AG08395 (cell line): ENCODE data around the gene USP6.
A peak's percentile ranks its signal among the peaks of the same experiment; 100 is the strongest.
"Not testable (repeated sequence)": the region's sequence is repeated elsewhere in the genome, so short reads cannot be mapped to it uniquely, and the experiment has no call there.

Experiments used
- DNase-seq: peaks from one replicate; pipeline ENCODE4 v3.0.0; 2012; ENCODE audit warnings: mixed read lengths, low spot score

Gene USP6

GRCh38 chr17:5122056-5122455, 6.2 kb downstream of the USP6 start:
- DNase-seq, result not testable (repeated sequence)

- peak; percentile 24 for DNase-seq
Observed at GRCh38 chr17:5122586-5123342, 6.9 kb downstream of the USP6 start.

GRCh38 chr17:5123343-5124124, 7.7 kb downstream of the USP6 start:
- no peak for DNase-seq

GRCh38 chr17:5124125-5124760, 8.4 kb downstream of the USP6 start:
- not testable (repeated sequence) for DNase-seq

- DNase-seq, result not testable (repeated sequence)
Observed at GRCh38 chr17:5124896-5125295, 9.1 kb downstream of the USP6 start.

- no peak for DNase-seq
Observed at GRCh38 chr17:5126719-5127488, 11.1 kb downstream of the USP6 start.

GRCh38 chr17:5127910-5128309, 12.1 kb downstream of the USP6 start:
- no peak for DNase-seq

- not testable (repeated sequence) for DNase-seq
Observed at GRCh38 chr17:5128387-5128786, 12.6 kb downstream of the USP6 start.

- no peak for DNase-seq
Observed at GRCh38 chr17:5128905-5129535, 13.2 kb downstream of the USP6 start.

- DNase-seq, result not testable (repeated sequence)
Observed at GRCh38 chr17:5129770-5130169, 13.9 kb downstream of the USP6 start.

- not testable (repeated sequence) for DNase-seq
Observed at GRCh38 chr17:5130261-5130660, 14.4 kb downstream of the USP6 start.

- DNase-seq, result not testable (repeated sequence)
Observed at GRCh38 chr17:5130687-5131086, 14.9 kb downstream of the USP6 start.

GRCh38 chr17:5131146-5131715, 15.4 kb downstream of the USP6 start:
- DNase-seq, result no peak

GRCh38 chr17:5131799-5132502, 16.1 kb downstream of the USP6 start:
- DNase-seq, result not testable (repeated sequence)

GRCh38 chr17:5132503-5133225, 16.8 kb downstream of the USP6 start:
- DNase-seq, result not testable (repeated sequence)

- no peak for DNase-seq
Observed at GRCh38 chr17:5133311-5133710, 17.5 kb downstream of the USP6 start.

GRCh38 chr17:5133961-5134360, 18.1 kb downstream of the USP6 start:
- DNase-seq, result not testable (repeated sequence)

GRCh38 chr17:5134571-5134970, 18.7 kb downstream of the USP6 start:
- not testable (repeated sequence) for DNase-seq

GRCh38 chr17:5135131-5135712, 19.4 kb downstream of the USP6 start:
- not testable (repeated sequence) for DNase-seq
